GM12878 (cell line): ENCODE measurements around the gene SCP2. TPM values are rescaled to one million over a fixed set of nuclear protein-coding genes. Genes with fewer than 3 reads are reported as not detected.

Experiments
- ATAC-seq: fragments of 200-7000 bp; cut with Tn5 transposase; 3 replicates; pipeline ENCODE4 v1.9.1; 2020; ENCODE audit warnings: mild to moderate bottlenecking, moderate library complexity
- BruUV-seq: library from RNA; stranded (reverse); fragments of 400-500 nt; replicated peaks from 2 replicates; lab custom pipeline; 2021; lab: Mats Ljungman, UMichigan
- CTCF ChIA-PET: fragments of 300-600 bp; sonication (Branson Sonifier 250); formaldehyde crosslinking; extraction: SDS; loops from one replicate; lab custom pipeline; 2021; ENCODE audit warnings: inconsistent platforms; lab: Yijun Ruan, JAX
- POLR2A ChIA-PET: fragments of 350-600 bp; formaldehyde crosslinking; extraction: SDS; loops from one replicate; lab custom pipeline; 2021; ENCODE audit warnings: inconsistent platforms; lab: Charles Lee
- RAD21 ChIA-PET: fragments of 300-600 bp; sonication (Branson Sonifier 250); formaldehyde crosslinking; loops from one replicate; lab custom pipeline; 2023; ENCODE audit warnings: antibody characterized with exemption; ENCODE audit not compliant: unreplicated experiment; lab: Charles Lee
- SMC1A ChIA-PET: fragments of 300-600 bp; sonication (Branson Sonifier 250); formaldehyde crosslinking; loops from one replicate; lab custom pipeline; 2023; ENCODE audit not compliant: unreplicated experiment, uncharacterized antibody; lab: Charles Lee
- DNase-seq: peaks from one replicate; pipeline ENCODE4 v3.0.0-alpha.2; 2011; ENCODE audit warnings: low read depth, low spot score
- FAIRE-seq: peaks from 3 replicates; lab custom pipeline; 2011; peaks lifted over from hg19 to GRCh38; lab: Jason Lieb, UNC
- H2AFZ ChIP-seq: 2 replicates; pipeline ENCODE4 v1.6.0; 2011; ENCODE audit warnings: low read depth, low read length, control low read depth; ENCODE audit not compliant: control insufficient read depth
- H3K27ac ChIP-seq: 2 replicates; pipeline ENCODE4 v1.5.1; 2011; ENCODE audit warnings: control low read depth; ENCODE audit not compliant: control insufficient read depth, insufficient read depth
- H3K27me3 ChIP-seq, 2 experiments: replicated peaks in 1 of 2; 2 replicates each; pipeline versions ENCODE4 v1.6.0 to v1.6.1; 2011; ENCODE audit warnings: low read length in 1 of 2; ENCODE audit not compliant: control insufficient read depth in 2 of 2, insufficient read depth in 2 of 2
- H3K36me3 ChIP-seq, 2 experiments: 2 replicates each; pipeline ENCODE4 v1.5.1; 2011; ENCODE audit warnings: low read length in 1 of 2; ENCODE audit not compliant: control insufficient read depth in 2 of 2, insufficient read depth in 2 of 2
- H3K4me1 ChIP-seq: 2 replicates; pipeline ENCODE4 v1.6.1; 2011; ENCODE audit warnings: mild to moderate bottlenecking, low read length, moderate library complexity, mixed read lengths; ENCODE audit not compliant: control insufficient read depth, insufficient read depth
- H3K4me2 ChIP-seq: 2 replicates; pipeline ENCODE4 v1.6.0; 2011; ENCODE audit warnings: control low read depth; ENCODE audit not compliant: control insufficient read depth, insufficient read depth
- H3K4me3 ChIP-seq: fragments of 200-600 bp; sonication (generic); 2 replicates; pipeline ENCODE4 v1.5.1; 2016
- H3K79me2 ChIP-seq: 2 replicates; pipeline ENCODE4 v1.6.0; 2011; ENCODE audit warnings: low read length; ENCODE audit not compliant: control insufficient read depth, insufficient read depth
- H3K9ac ChIP-seq: 2 replicates; pipeline ENCODE4 v1.8.0; 2011; ENCODE audit warnings: low read length, control low read depth, mixed read lengths; ENCODE audit not compliant: control insufficient read depth, insufficient read depth
- H3K9me3 ChIP-seq: replicated peaks from 3 replicates; pipeline ENCODE4 v1.5.1; 2011; ENCODE audit warnings: mild to moderate bottlenecking, low read length; ENCODE audit not compliant: control insufficient read depth, insufficient read depth
- H4K20me1 ChIP-seq: 2 replicates; pipeline ENCODE4 v1.6.0; 2011; ENCODE audit not compliant: control insufficient read depth, insufficient read depth
- BHLHE40 ChIP-seq, 2 experiments: fragments of 450-650 bp in 1 of 2; IDR thresholded peaks; 2 replicates each; pipeline ENCODE4 v1.6.1; 2011 to 2017; ENCODE audit warnings: low read depth in 2 of 2, borderline replicate concordance in 1 of 2, improper control_type of control experiment in 1 of 2, low read length in 1 of 2, mild to moderate bottlenecking in 1 of 2
- CBX5 ChIP-seq: sonication (generic); IDR thresholded peaks from 2 replicates; pipeline ENCODE4 v1.6.1; 2016; ENCODE audit warnings: low read depth, moderate library complexity, mild to moderate bottlenecking, inconsistent platforms
- CHD4 ChIP-seq: fragments of 200-600 bp; sonication (generic); IDR thresholded peaks from 2 replicates; pipeline ENCODE4 v1.6.1; 2016; ENCODE audit warnings: mild to moderate bottlenecking
- EED ChIP-seq: sonication (generic); IDR thresholded peaks from 2 replicates; pipeline ENCODE4 v1.6.1; 2016; ENCODE audit warnings: antibody characterized with exemption, low read depth
- ELK1 ChIP-seq: IDR thresholded peaks from 2 replicates; pipeline ENCODE4 v1.6.1; 2012; ENCODE audit warnings: low read depth, low read length, improper control_type of control experiment
- EP300 ChIP-seq, 2 experiments: fragments of 150-350 bp in 1 of 2; IDR thresholded peaks; 2 replicates each; pipeline ENCODE4 v1.6.1; 2011 to 2012; ENCODE audit warnings: low read depth in 2 of 2, low read length in 2 of 2, borderline replicate concordance in 1 of 2, improper control_type of control experiment in 1 of 2, inconsistent platforms in 1 of 2; ENCODE audit not compliant: control insufficient read depth in 1 of 2
- ETV6 ChIP-seq, 2 experiments: fragments of 450-650 bp in 1 of 2; IDR thresholded peaks in 1 of 2; conservative IDR thresholded peaks in 1 of 2; 2 replicates each; pipeline ENCODE4 v1.6.1; 2014; ENCODE audit warnings: antibody characterized with exemption in 1 of 2, borderline replicate concordance in 1 of 2, low read depth in 1 of 2, mild to moderate bottlenecking in 1 of 2, moderate library complexity in 1 of 2
- EZH2 ChIP-seq: IDR thresholded peaks from 2 replicates; pipeline ENCODE4 v1.6.1; 2012; ENCODE audit warnings: low read depth, mild to moderate bottlenecking, control low read depth, inconsistent platforms, low read length, borderline replicate concordance; ENCODE audit not compliant: control insufficient read depth
- IRF5 ChIP-seq: fragments of 450-650 bp; IDR thresholded peaks from 2 replicates; pipeline ENCODE4 v1.6.1; 2017; ENCODE audit warnings: borderline replicate concordance
- LARP7 ChIP-seq: fragments of 450-650 bp; IDR thresholded peaks from 2 replicates; pipeline ENCODE4 v1.6.1; 2017; ENCODE audit warnings: mild to moderate bottlenecking
- NR2F1 ChIP-seq: fragments of 450-650 bp; conservative IDR thresholded peaks from 2 replicates; pipeline ENCODE4 v1.6.1; 2017; ENCODE audit warnings: mild to moderate bottlenecking
- PAX5 ChIP-seq: IDR thresholded peaks from 2 replicates; pipeline ENCODE4 v1.6.1; 2011; ENCODE audit warnings: low read depth, low read length, borderline replicate concordance
- ZNF622 ChIP-seq: fragments of 450-650 bp; IDR thresholded peaks from 2 replicates; pipeline ENCODE4 v1.6.1; 2017; ENCODE audit warnings: mild to moderate bottlenecking, inconsistent platforms
- WGBS: methylation state at CpG from one replicate; pipeline ENCODE4 v1.1.6; 2016; ENCODE audit warnings: low lambda C conversion rate; ENCODE audit not compliant: insufficient replicate concordance, insufficient coverage; ENCODE audit errors: missing lambda C conversion rate; 5-methylcytosine and 5-hydroxymethylcytosine counted together
- in situ Hi-C: fragments of 300-500 bp; cut with MboI; formaldehyde crosslinking; loops from 9 replicates; pipeline ENCODE4 v1.14.3; 2018; ENCODE audit warnings: mixed read lengths
- intact Hi-C: fragments of 100-400 bp; cut with micrococcal nuclease; formaldehyde crosslinking; loops from one replicate; pipeline ENCODE4 v1.14.2; 2022; ENCODE audit not compliant: unreplicated experiment
- polyA plus RNA-seq, 11 experiments: library from polyadenylated mRNA; depleted of rRNA in 4 of 11; unstranded in 6 of 11; stranded (reverse) in 5 of 11; fragments of >200 nt; fragmentation: Nextera tagmentation in 4 of 11; fragmentation: Illumina TruSeq in 1 of 11; extraction: Ambion mirVana in 4 of 11; extraction: Trizol in 1 of 11; gene quantifications; 1 replicate in 1 of 11; 2 replicates in 10 of 11; pipeline versions ENCODE4 v1.2.1 to v1.2.3, GENCODE V29; 2011 to 2016; ENCODE audit warnings: inconsistent platforms in 2 of 11, missing spikeins in 2 of 11, low read depth in 1 of 11
- total RNA-seq, 4 experiments: library from RNA; depleted of rRNA in 3 of 4; stranded (reverse); fragments of >200 nt in 3 of 4; fragmentation: Illumina TruSeq in 1 of 4; extraction: Trizol in 1 of 4; gene quantifications; 2 replicates each; pipeline versions ENCODE4 v1.2.1 to v1.2.3, GENCODE V29; 2013 to 2021
- TF ChIP-seq, protein P1 (sequence below): IDR thresholded peaks from 2 replicates; pipeline ENCODE4 v1.6.1; 2012; ENCODE audit warnings: low read depth, low read length, improper control_type of control experiment
- TF ChIP-seq, protein P2 (sequence below): fragments of 150-350 bp; IDR thresholded peaks from 2 replicates; pipeline ENCODE4 v1.6.1; 2016; ENCODE audit warnings: low read depth, low read length
- TF ChIP-seq, protein P3 (sequence below): fragments of 450-650 bp; IDR thresholded peaks from 2 replicates; pipeline ENCODE4 v1.6.1; 2014; ENCODE audit warnings: mild to moderate bottlenecking

The SCP2 gene
- total and polyA plus RNA-seq, 10 of the 15 experiments (the other 5 are each of a cell fraction or from before 2014, with no cell fraction given): 74.3 to 327 (median 127) TPM

DNA sequence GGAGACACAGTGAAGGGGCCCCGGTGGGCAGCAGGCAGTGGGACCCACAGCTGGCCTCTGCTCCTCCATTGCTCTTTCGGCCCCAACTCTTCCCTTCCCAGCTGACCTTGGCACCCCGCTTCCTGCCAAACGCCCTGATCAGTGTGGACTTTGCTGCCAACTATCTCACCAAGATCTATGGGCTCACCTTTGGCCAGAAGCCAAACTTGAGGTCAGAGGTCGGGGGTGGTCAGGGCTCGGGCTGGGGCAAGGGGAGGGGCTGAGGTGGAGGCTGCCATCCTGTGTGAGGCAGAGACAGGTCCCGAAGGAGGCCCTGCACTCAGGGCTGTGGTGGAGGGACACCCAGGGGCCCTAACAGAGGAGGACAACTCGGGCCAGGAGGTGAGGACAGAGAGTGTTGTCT, 148.7 kb downstream of the SCP2 start (continued):
- TF ChIP-seq EP300 (IDR thresholded peaks at IDR 0.05; ENCODE audit: borderline replicate concordance in 1 of 2, control insufficient read depth in 1 of 2, low read depth in 2 of 2, low read length in 2 of 2) (no peak), CHD4 (no peak), ETV6 (conservative IDR thresholded peaks at IDR 0.05 in 1 of 2, IDR thresholded peaks at IDR 0.05 in 1 of 2; ENCODE audit: borderline replicate concordance in 1 of 2, low read depth in 1 of 2) (no peak)
- TF ChIP-seq, protein P1, sequence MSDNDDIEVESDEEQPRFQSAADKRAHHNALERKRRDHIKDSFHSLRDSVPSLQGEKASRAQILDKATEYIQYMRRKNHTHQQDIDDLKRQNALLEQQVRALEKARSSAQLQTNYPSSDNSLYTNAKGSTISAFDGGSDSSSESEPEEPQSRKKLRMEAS: no peak

- ChIA-PET CTCF (no interaction called here), POLR2A (no interaction called here), SMC1A (no interaction called here), RAD21 (no interaction called here)
- H3K9me3 ChIP-seq: no peaks in the 10 kb centered on the region
- no peaks in the 10 kb centered on the region for H4K20me1 ChIP-seq
- FAIRE-seq (no peak), DNase-seq (no peak), ATAC-seq (no peak)
- H2AFZ ChIP-seq: no peak overlapping the region
- no peaks in the 10 kb centered on the region for H3K27me3 ChIP-seq
- WGBS: 20% methylated on average over 9 of the region's 9 CpGs
- H3K79me2 ChIP-seq: no peaks in the 10 kb centered on the region
- H3K9ac ChIP-seq: no peak overlapping the region
- H3K36me3 ChIP-seq: no peaks in the 10 kb centered on the region
- no peak overlapping the region for H3K4me3 ChIP-seq
- BruUV-seq: no TSS peak
- intact Hi-C loops (no loop called here), in situ Hi-C loops (no loop called here)
- no peak overlapping the region for H3K27ac ChIP-seq
- no peaks in the 10 kb centered on the region for H3K4me1 ChIP-seq
- H3K4me2 ChIP-seq: no peak overlapping the region
- no peak for TF ChIP-seq LARP7
- no peak for TF ChIP-seq PAX5
- no peak for TF ChIP-seq BHLHE40 (IDR thresholded peaks at IDR 0.05; ENCODE audit: borderline replicate concordance in 1 of 2, low read depth in 2 of 2, low read length in 1 of 2)
- no peak for TF ChIP-seq EP300 (IDR thresholded peaks at IDR 0.05; ENCODE audit: borderline replicate concordance in 1 of 2, control insufficient read depth in 1 of 2, low read depth in 2 of 2, low read length in 2 of 2)
- no peak for TF ChIP-seq NR2F1
- TF ChIP-seq EZH2: no peak
- no peak for TF ChIP-seq IRF5
- TF ChIP-seq EED: no peak
- TF ChIP-seq, protein P2, sequence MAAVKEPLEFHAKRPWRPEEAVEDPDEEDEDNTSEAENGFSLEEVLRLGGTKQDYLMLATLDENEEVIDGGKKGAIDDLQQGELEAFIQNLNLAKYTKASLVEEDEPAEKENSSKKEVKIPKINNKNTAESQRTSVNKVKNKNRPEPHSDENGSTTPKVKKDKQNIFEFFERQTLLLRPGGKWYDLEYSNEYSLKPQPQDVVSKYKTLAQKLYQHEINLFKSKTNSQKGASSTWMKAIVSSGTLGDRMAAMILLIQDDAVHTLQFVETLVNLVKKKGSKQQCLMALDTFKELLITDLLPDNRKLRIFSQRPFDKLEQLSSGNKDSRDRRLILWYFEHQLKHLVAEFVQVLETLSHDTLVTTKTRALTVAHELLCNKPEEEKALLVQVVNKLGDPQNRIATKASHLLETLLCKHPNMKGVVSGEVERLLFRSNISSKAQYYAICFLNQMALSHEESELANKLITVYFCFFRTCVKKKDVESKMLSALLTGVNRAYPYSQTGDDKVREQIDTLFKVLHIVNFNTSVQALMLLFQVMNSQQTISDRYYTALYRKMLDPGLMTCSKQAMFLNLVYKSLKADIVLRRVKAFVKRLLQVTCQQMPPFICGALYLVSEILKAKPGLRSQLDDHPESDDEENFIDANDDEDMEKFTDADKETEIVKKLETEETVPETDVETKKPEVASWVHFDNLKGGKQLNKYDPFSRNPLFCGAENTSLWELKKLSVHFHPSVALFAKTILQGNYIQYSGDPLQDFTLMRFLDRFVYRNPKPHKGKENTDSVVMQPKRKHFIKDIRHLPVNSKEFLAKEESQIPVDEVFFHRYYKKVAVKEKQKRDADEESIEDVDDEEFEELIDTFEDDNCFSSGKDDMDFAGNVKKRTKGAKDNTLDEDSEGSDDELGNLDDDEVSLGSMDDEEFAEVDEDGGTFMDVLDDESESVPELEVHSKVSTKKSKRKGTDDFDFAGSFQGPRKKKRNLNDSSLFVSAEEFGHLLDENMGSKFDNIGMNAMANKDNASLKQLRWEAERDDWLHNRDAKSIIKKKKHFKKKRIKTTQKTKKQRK: no peak
- no peak for TF ChIP-seq CBX5
- no peak for TF ChIP-seq ELK1
- TF ChIP-seq, protein P3, sequence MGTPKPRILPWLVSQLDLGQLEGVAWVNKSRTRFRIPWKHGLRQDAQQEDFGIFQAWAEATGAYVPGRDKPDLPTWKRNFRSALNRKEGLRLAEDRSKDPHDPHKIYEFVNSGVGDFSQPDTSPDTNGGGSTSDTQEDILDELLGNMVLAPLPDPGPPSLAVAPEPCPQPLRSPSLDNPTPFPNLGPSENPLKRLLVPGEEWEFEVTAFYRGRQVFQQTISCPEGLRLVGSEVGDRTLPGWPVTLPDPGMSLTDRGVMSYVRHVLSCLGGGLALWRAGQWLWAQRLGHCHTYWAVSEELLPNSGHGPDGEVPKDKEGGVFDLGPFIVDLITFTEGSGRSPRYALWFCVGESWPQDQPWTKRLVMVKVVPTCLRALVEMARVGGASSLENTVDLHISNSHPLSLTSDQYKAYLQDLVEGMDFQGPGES: no peak
- no peak for TF ChIP-seq ZNF622
These were observed 149.1 kb downstream of the SCP2 start for GRCh38 chr1:53076165-53076564.
